ENCODE results near the gene TENT4A. TPM values are rescaled to one million over a fixed set of nuclear protein-coding genes. Genes with fewer than 3 reads are reported as not detected.

Gene TENT4A
- total RNA-seq, 6 experiments from 2014 or later = 19.8 to 23.8 (median 21.7) TPM

DNA sequence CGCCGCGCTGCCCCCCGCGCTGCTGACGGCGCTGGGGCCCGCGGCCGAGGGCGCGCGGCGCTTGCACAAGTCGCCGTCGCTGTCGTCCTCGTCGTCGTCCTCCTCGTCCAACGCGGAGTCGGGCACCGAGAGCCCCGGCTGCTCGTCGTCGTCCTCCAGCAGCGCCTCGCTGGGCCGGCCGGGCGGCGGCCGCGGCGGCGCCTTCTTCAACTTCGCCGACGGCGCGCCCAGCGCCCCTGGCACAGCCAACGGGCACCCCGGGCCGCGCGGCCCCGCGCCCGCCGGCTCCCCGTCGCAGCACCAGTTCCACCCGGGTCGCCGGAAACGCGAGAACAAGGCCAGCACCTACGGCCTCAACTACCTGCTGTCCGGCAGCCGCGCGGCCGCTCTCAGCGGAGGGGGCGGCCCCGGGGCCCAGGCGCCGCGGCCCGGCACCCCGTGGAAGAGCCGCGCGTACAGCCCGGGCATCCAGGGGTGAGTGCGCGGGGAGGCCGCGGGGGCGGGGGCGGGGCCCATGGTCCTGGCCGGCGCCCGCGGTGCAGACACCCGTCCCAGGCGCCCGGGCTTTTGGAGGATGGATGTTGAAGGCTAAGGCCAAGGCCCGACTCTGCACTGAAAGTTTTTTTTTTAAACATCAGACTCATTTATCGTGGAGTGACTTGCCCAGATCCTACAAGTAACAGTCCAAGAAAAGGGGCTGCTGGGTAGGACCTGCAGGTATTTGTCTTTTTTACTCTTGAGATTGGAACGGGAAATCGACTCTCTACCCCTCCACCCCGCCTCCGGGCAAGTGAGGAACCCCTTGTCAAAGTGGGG is 1.2 kb downstream of the TENT4A start:
- peaks cover 1% of the 10 kb centered on the region; the same call in 1 of the 2 replicates for H3K27me3 Mint-ChIP-seq (ENCODE audit: insufficient read depth)
- H3K4me1 Mint-ChIP-seq (ENCODE audit: low read depth) = peaks cover 65% of the 10 kb centered on the region
- DNase-seq = no peak
- H3K36me3 Mint-ChIP-seq (ENCODE audit: low read depth) = peaks cover 8% of the 10 kb centered on the region; the same call in 1 of the 2 replicates
- H3K4me3 Mint-ChIP-seq = peak overlapping the region; percentile 95
- no peaks in the 10 kb centered on the region for H3K9me3 Mint-ChIP-seq
- H3K27ac Mint-ChIP-seq = peak overlapping the region; percentile 45; the same call in 1 of the 2 replicates
- TF ChIP-seq, protein P1, sequence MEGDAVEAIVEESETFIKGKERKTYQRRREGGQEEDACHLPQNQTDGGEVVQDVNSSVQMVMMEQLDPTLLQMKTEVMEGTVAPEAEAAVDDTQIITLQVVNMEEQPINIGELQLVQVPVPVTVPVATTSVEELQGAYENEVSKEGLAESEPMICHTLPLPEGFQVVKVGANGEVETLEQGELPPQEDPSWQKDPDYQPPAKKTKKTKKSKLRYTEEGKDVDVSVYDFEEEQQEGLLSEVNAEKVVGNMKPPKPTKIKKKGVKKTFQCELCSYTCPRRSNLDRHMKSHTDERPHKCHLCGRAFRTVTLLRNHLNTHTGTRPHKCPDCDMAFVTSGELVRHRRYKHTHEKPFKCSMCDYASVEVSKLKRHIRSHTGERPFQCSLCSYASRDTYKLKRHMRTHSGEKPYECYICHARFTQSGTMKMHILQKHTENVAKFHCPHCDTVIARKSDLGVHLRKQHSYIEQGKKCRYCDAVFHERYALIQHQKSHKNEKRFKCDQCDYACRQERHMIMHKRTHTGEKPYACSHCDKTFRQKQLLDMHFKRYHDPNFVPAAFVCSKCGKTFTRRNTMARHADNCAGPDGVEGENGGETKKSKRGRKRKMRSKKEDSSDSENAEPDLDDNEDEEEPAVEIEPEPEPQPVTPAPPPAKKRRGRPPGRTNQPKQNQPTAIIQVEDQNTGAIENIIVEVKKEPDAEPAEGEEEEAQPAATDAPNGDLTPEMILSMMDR (IDR thresholded peaks at IDR 0.05) = no peak

DNA sequence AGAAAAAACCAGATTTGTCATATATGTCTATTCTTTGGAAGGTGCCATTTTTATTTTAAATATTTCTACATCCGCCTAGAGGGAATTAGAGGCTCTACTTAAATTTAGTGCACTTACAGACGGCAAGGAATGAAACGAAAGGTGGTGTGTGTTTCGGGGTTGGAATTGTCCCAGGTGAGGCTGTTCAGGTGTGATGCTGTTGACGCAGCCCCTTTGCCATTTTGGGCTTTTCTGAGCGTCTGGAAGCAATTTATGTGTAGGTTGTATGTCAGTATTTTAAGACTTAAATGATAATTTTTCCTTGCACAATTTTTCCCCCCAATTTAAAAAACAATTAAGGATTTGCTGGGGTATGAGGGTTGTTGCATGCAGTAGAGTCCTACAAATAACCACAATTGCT is 2.0 kb downstream of the TENT4A start:
- TF ChIP-seq, protein P1 (IDR thresholded peaks at IDR 0.05) = no peak
- no peaks in the 10 kb centered on the region for H3K9me3 Mint-ChIP-seq
- H3K36me3 Mint-ChIP-seq (ENCODE audit: low read depth) = peaks cover 8% of the 10 kb centered on the region; the same call in 1 of the 2 replicates
- peaks cover 1% of the 10 kb centered on the region; the same call in 1 of the 2 replicates for H3K27me3 Mint-ChIP-seq (ENCODE audit: insufficient read depth)
- DNase-seq = no peak
- peaks cover 71% of the 10 kb centered on the region for H3K4me1 Mint-ChIP-seq (ENCODE audit: low read depth)
- H3K4me3 Mint-ChIP-seq = peak overlapping the region; percentile 95
- peak overlapping the region; percentile 5; the same call in 1 of the 2 replicates for H3K27ac Mint-ChIP-seq

DNA sequence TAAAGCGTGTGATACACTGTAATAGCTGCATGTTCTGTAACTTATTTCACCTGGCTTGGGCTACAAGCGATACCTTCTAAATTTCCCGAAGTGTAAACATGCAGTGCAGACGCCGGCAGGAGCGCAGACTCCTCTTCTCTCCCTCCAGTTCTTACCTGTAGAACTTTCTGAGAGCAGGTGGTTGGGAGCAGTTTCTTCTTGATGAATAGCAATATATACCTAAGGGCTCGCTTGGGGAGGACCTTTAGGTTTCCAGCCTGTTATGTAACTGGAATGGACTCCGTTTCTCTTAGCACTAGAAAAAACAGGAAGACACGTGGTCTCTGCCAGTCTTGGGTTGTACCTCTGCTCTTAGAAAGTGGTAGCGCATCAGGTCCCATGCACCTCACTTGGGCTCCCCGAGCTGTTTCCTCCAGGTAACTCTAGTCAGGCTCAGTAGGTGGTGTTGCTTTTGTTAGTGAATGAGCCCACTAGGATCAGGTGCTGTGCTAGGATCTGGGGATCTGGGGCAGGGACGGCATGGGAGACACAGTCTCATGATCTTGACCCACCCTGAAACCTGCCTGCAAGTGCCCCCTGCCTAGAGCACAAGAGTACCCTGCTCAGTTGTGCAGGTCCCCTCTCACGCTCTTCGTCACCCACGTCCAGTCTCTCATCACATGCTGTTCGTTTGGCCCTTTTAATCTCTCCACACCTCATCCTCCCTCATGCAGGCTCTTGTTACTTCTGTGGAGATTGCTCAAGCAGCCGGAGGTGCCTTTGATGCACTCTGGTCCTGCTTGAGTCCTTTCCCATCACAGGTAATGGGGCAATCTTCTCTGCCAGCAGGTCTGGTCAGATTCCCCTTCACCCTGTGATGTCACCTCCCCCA is 2.8 kb downstream of the TENT4A start:
- Mint-ChIP-seq H3K36me3 (ENCODE audit: low read depth) (peaks cover 8% of the 10 kb centered on the region; the same call in 1 of the 2 replicates), H3K27ac (peak overlapping the region; percentile 33), H3K4me3 (peak overlapping the region; percentile 95), H3K9me3 (no peaks in the 10 kb centered on the region), H3K4me1 (ENCODE audit: low read depth) (peaks cover 71% of the 10 kb centered on the region), H3K27me3 (ENCODE audit: insufficient read depth) (no peaks in the 10 kb centered on the region)
- DNase-seq = no peak
- TF ChIP-seq, protein P1 (IDR thresholded peaks at IDR 0.05) = no peak

DNA sequence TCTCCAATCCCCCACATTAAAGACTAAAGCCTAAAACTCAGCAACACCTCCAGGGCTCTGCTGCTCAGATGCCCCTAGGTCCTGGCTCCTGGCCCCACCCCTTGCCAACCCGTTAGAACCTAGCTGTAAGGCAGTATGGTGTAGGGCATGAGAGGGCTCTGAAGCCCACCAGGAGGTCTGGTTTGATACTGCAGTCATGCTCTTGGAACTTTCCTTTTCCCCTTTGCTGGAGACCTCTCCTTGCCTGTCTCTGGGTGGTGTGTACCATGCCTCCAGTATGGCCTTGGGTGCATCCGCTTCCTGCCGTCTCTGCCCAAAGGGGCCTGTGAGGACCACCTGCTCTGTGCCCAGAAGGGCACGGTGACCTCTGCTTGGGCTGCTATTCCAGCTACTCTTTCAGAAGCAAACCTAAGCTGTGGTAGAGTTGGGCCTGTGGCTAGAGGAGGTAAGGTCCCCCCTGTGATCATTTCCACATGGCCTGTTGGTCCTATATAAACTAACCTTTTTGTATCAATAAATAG is 3.5 kb downstream of the TENT4A start:
- no peak for DNase-seq
- TF ChIP-seq, protein P1 (IDR thresholded peaks at IDR 0.05) = no peak
- H3K36me3 Mint-ChIP-seq (ENCODE audit: low read depth) = peaks cover 8% of the 10 kb centered on the region; the same call in 1 of the 2 replicates
- H3K9me3 Mint-ChIP-seq = no peaks in the 10 kb centered on the region
- H3K4me3 Mint-ChIP-seq = peak overlapping the region; percentile 95
- H3K27me3 Mint-ChIP-seq (ENCODE audit: insufficient read depth) = no peaks in the 10 kb centered on the region
- peak overlapping the region; percentile 33 for H3K27ac Mint-ChIP-seq
- H3K4me1 Mint-ChIP-seq (ENCODE audit: low read depth) = peaks cover 71% of the 10 kb centered on the region

DNA sequence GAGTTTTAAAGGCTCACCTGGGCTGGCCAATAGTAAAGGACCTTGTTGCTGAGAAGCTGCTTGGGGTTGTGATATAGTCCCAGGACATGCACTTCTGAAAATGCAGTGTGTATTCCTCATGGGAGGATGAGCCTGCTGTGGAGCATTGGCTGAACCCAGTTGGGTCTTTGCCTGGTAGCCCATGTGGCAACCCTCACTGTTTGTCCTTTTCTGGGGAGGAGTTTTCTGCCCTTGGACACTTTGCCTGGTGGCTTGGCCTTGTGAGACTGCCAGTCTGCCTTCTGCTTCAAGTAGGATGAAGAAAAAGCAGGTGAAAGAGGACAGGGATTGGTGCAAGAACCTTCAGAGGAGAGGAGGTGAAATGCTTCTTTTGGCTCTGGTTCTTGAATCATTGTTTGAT is 4.0 kb downstream of the TENT4A start:
- no peak for DNase-seq
- Mint-ChIP-seq H3K4me1 (ENCODE audit: low read depth) (peaks cover 72% of the 10 kb centered on the region), H3K27me3 (ENCODE audit: insufficient read depth) (no peaks in the 10 kb centered on the region), H3K9me3 (no peaks in the 10 kb centered on the region), H3K36me3 (ENCODE audit: low read depth) (peaks cover 8% of the 10 kb centered on the region; the same call in 1 of the 2 replicates), H3K4me3 (peak overlapping the region; percentile 95), H3K27ac (no peak overlapping the region)
- TF ChIP-seq, protein P1 (IDR thresholded peaks at IDR 0.05) = no peak

All from HFFc6 (cell line).